PFSK-1 (cell line): ENCODE data around the gene BPIFA1.
A peak's percentile ranks its signal among the peaks of the same experiment; 100 is the strongest.

Experiments used
- POLR2AphosphoS5 ChIP-seq: IDR thresholded peaks from 2 replicates; pipeline ENCODE4 v1.6.1; 2012; ENCODE audit warnings: low read depth, mild to moderate bottlenecking, control low read depth, low read length, moderate library complexity
- REST ChIP-seq, 2 experiments: IDR thresholded peaks; 2 replicates each; pipeline versions ENCODE4 v1.6.1 to v1.8.0; 2011 to 2012; ENCODE audit warnings: low read depth in 2 of 2, low read length in 2 of 2, control low read depth in 1 of 2, inconsistent platforms in 1 of 2, mild to moderate bottlenecking in 1 of 2, moderate library complexity in 1 of 2; ENCODE audit not compliant: insufficient read depth in 1 of 2

GRCh38 chr20:33246077-33246476, 10.3 kb downstream of the BPIFA1 start:
- TF ChIP-seq POLR2AphosphoS5 = no peak
- peak in 1 of 2 experiments; percentile 78; a peak in 2 of 4 replicates for TF ChIP-seq REST (IDR thresholded peaks at IDR 0.05; ENCODE audit: insufficient read depth in 1 of 2, low read depth in 2 of 2, low read length in 2 of 2)
